Retina (tissue), 1 donor: ENCODE measurements around the gene ZNF891.

ENCODE experiments used
- DNase-seq: peaks from one replicate; pipeline ENCODE4 v3.0.0-alpha.2; 2016

ZNF891 gene

GRCh38 chr12:133058203-133059113 lies 71.6 kb downstream of the ZNF891 start:
- no peak for DNase-seq

- DNase-seq = no peak
These were observed 72.6 kb downstream of the ZNF891 start for GRCh38 chr12:133057446-133057845.
